GM23338 (cell line): ENCODE results near the gene PICK1. TPM values are rescaled to one million over a fixed set of nuclear protein-coding genes. Genes with fewer than 3 reads are reported as not detected.

Experiments used
- ATAC-seq: fragments of 200-7000 bp; cut with Tn5 transposase; 3 replicates; pipeline ENCODE4 v1.9.1; 2020
- DNase-seq: peaks from one replicate; pipeline ENCODE4 v3.0.0-alpha.2; 2015; ENCODE audit warnings: low spot score
- H2AFZ ChIP-seq: fragments of 200-600 bp; sonication (generic); 2 replicates; pipeline ENCODE4 v1.8.0; 2016; ENCODE audit warnings: antibody characterized with exemption, mild to moderate bottlenecking, moderate library complexity
- H3F3A ChIP-seq: fragments of 200-600 bp; sonication (generic); replicated peaks from 2 replicates; pipeline ENCODE4 v1.8.0; 2017; ENCODE audit warnings: antibody characterized with exemption, mixed run types, low read depth
- H3K27ac ChIP-seq: fragments of 200-600 bp; sonication (generic); 2 replicates; pipeline ENCODE4 v1.6.1; 2016; ENCODE audit warnings: low read depth
- H3K27me3 ChIP-seq: fragments of 200-600 bp; sonication (generic); 2 replicates; pipeline ENCODE4 v1.8.0; 2016; ENCODE audit warnings: mild to moderate bottlenecking, mixed run types, moderate library complexity; ENCODE audit not compliant: insufficient read depth
- H3K36me3 ChIP-seq: fragments of 200-600 bp; sonication (generic); 2 replicates; pipeline ENCODE4 v1.8.0; 2016; ENCODE audit warnings: mild to moderate bottlenecking; ENCODE audit not compliant: insufficient read depth
- H3K4me1 ChIP-seq: fragments of 200-600 bp; sonication (generic); 2 replicates; pipeline ENCODE4 v1.8.0; 2016; ENCODE audit warnings: mild to moderate bottlenecking, moderate library complexity; ENCODE audit not compliant: insufficient read depth
- H3K4me2 ChIP-seq: fragments of 200-600 bp; sonication (generic); 2 replicates; pipeline ENCODE4 v1.7.1; 2017; ENCODE audit warnings: mixed run types
- H3K4me3 ChIP-seq: fragments of 200-600 bp; sonication (generic); 2 replicates; pipeline ENCODE4 v1.6.1; 2016; ENCODE audit warnings: mixed run types
- H3K79me2 ChIP-seq: fragments of 200-600 bp; sonication (generic); replicated peaks from 2 replicates; pipeline ENCODE4 v1.8.0; 2017; ENCODE audit warnings: mild to moderate bottlenecking; ENCODE audit not compliant: insufficient read depth
- H3K9me2 ChIP-seq: fragments of 200-600 bp; sonication (generic); 2 replicates; pipeline ENCODE4 v1.8.0; 2017; ENCODE audit not compliant: insufficient read depth
- H4K20me1 ChIP-seq: fragments of 200-600 bp; sonication (generic); replicated peaks from 2 replicates; pipeline ENCODE4 v1.8.0; 2017; ENCODE audit warnings: mild to moderate bottlenecking; ENCODE audit not compliant: insufficient read depth
- H3K27ac Mint-ChIP-seq: 2 replicates; pipeline ENCODE4 v1.8.0; 2020; ENCODE audit warnings: inconsistent platforms, mild to moderate bottlenecking, moderate library complexity, mixed read lengths
- H3K27me3 Mint-ChIP-seq: 3 replicates; pipeline ENCODE4 v1.8.0; 2022; ENCODE audit warnings: low read depth, mild to moderate bottlenecking, moderate library complexity, mixed read lengths, inconsistent platforms; ENCODE audit not compliant: insufficient read depth, poor library complexity
- H3K36me3 Mint-ChIP-seq: 3 replicates; pipeline ENCODE4 v1.8.0; 2021; ENCODE audit warnings: low read depth, mild to moderate bottlenecking, inconsistent platforms, moderate library complexity, mixed read lengths
- H3K4me1 Mint-ChIP-seq: 3 replicates; pipeline ENCODE4 v1.8.0; 2020; ENCODE audit warnings: mild to moderate bottlenecking, inconsistent platforms, mixed read lengths
- H3K4me3 Mint-ChIP-seq: 3 replicates; pipeline ENCODE4 v1.8.0; 2021; ENCODE audit warnings: moderate library complexity, mild to moderate bottlenecking, inconsistent platforms, mixed read lengths
- H3K9me3 Mint-ChIP-seq: 3 replicates; pipeline ENCODE4 v1.8.0; 2020; ENCODE audit warnings: moderate library complexity, mild to moderate bottlenecking, inconsistent platforms, mixed read lengths
- CREB1 ChIP-seq: fragments of 250-450 bp; sonication (Bioruptor Pico); IDR thresholded peaks from 2 replicates; pipeline ENCODE4 v1.5.0; 2020; ENCODE audit warnings: low read depth, mild to moderate bottlenecking, moderate library complexity
- EZH2 ChIP-seq: fragments of 200-600 bp; sonication (generic); IDR thresholded peaks from one replicate; pipeline ENCODE4 v1.8.0; 2017; ENCODE audit warnings: antibody characterized with exemption, mild to moderate bottlenecking, low read depth; ENCODE audit not compliant: unreplicated experiment
- EZH2phosphoT487 ChIP-seq: fragments of 200-600 bp; sonication (generic); IDR thresholded peaks from one replicate; pipeline ENCODE4 v1.8.1; 2018; ENCODE audit warnings: antibody characterized with exemption; ENCODE audit not compliant: unreplicated experiment
- JUNB ChIP-seq: IDR thresholded peaks from one replicate; pipeline ENCODE4 v1.6.1; 2016; ENCODE audit warnings: antibody characterized with exemption; ENCODE audit not compliant: unreplicated experiment
- NANOG ChIP-seq: IDR thresholded peaks from 2 replicates; pipeline ENCODE4 v1.6.1; 2016; ENCODE audit warnings: antibody characterized with exemption, borderline replicate concordance
- POLR2AphosphoS5 ChIP-seq: IDR thresholded peaks from 2 replicates; pipeline ENCODE4 v1.6.1; 2016; ENCODE audit warnings: antibody characterized with exemption, low read depth
- STAT1 ChIP-seq: IDR thresholded peaks from one replicate; pipeline ENCODE4 v1.6.1; 2016; ENCODE audit warnings: antibody characterized with exemption; ENCODE audit not compliant: unreplicated experiment
- ZNF331 ChIP-seq: fragments of 250-450 bp; sonication (Bioruptor Pico); IDR thresholded peaks from 2 replicates; pipeline ENCODE4 v1.5.0; 2020; ENCODE audit warnings: low read depth, mild to moderate bottlenecking, moderate library complexity
- polyA plus RNA-seq: library from polyadenylated mRNA; unstranded; fragments of >200 nt; fragmentation: Nextera tagmentation; extraction: Ambion mirVana; gene quantifications from 2 replicates; pipeline ENCODE4 v1.2.1, GENCODE V29; 2016
- total RNA-seq: library from RNA; depleted of rRNA; stranded (reverse); fragments of >200 nt; shearing (Covaris generic); gene quantifications from 2 replicates; pipeline ENCODE4 v1.2.3, GENCODE V29; 2014
- TF ChIP-seq, protein P1 (sequence below): IDR thresholded peaks from 2 replicates; pipeline ENCODE4 v1.6.1; 2016; ENCODE audit warnings: antibody characterized with exemption
- TF ChIP-seq, protein P2 (sequence below): fragments of 250-450 bp; sonication (Bioruptor Pico); IDR thresholded peaks from 2 replicates; pipeline ENCODE4 v1.5.0; 2020; ENCODE audit warnings: mild to moderate bottlenecking, moderate library complexity
- TF ChIP-seq, protein P3 (sequence below), 2 experiments: fragments of 200-600 bp in 1 of 2; sonication (generic) in 1 of 2; conservative IDR thresholded peaks; 2 replicates each; pipeline versions ENCODE4 v1.5.1 to v1.6.1; 2016 to 2017; ENCODE audit warnings: antibody characterized with exemption in 2 of 2, low read depth in 2 of 2, mild to moderate bottlenecking in 2 of 2, moderate library complexity in 1 of 2
- TF ChIP-seq, protein P4 (sequence below): IDR thresholded peaks from one replicate; pipeline ENCODE4 v1.6.1; 2018; ENCODE audit warnings: antibody characterized with exemption; ENCODE audit not compliant: unreplicated experiment

Gene PICK1
- total and polyA plus RNA-seq, 2 experiments from 2014 or later: 15.9 to 28.3 TPM

DNA sequence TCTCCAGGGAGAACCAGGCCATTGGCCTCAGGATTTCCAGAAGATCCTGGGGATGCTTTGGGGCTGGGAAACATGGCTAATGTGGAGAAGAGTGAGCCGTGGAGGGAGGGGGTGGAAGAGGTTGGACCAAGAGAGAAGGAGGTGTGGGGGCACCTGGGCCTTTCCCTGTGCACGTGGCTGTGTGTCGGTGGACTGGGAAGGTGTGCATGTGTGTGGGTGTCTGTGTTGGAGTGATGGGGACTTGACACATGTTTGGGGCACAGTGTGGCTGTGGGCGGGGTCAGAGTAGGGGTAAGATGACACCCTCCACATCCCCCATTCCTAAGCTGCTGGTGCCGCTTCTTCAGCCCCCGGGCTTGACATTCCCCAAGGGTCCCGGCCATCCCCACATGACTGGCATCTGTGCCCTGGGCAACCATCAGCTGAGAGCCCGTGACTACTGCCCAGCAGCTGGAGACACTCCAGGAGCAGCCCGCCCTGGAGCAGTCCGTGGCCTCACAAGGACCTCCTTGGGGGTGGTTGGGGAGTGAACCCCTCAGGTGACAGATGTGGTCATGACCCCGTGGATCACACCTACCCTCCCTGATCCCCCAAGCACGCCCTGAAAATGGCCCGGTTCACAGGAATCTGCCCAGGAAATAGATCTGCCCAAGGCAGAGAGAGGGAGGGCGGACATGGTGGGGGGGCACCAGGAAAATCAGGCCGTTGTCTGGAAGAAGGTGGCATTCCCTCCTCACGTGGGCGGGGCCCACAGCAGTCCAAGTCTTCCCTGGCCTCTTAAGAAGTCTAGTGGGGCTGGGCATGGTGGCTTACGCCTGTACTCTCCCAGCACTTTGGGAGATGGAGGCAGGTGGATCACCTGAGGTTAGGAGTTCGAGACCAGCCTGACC is 38.0 kb upstream of the PICK1 start:
- no peak for ATAC-seq
- H3K27ac Mint-ChIP-seq: no peak overlapping the region; the same call in 1 of the 2 replicates
- H3K27me3 Mint-ChIP-seq: peaks cover 16% of the 10 kb centered on the region

More for the DNA sequence above, 38.0 kb upstream of the PICK1 start:
- Histone ChIP-seq H3K36me3 (no peaks in the 10 kb centered on the region), H2AFZ (no peak overlapping the region), H3K27ac (no peak overlapping the region), H3K4me2 (no peak overlapping the region), H3K27me3 (no peaks in the 10 kb centered on the region), H3K79me2 (no peaks in the 10 kb centered on the region), H4K20me1 (no peaks in the 10 kb centered on the region), H3K4me1 (no peaks in the 10 kb centered on the region), H3K9me2 (0 out of 2 replicates have a peak, but pooled peaks cover 4% of the 10 kb centered on the region), H3K4me3 (no peak overlapping the region), H3F3A (no peaks in the 10 kb centered on the region)
- H3K9me3 Mint-ChIP-seq: no peaks in the 10 kb centered on the region
- no peak overlapping the region for H3K4me3 Mint-ChIP-seq
- DNase-seq: no peak
- H3K4me1 Mint-ChIP-seq: peaks cover 4% of the 10 kb centered on the region; the same call in 1 of the 3 replicates
- no peaks in the 10 kb centered on the region for H3K36me3 Mint-ChIP-seq
- TF ChIP-seq EZH2phosphoT487 (no peak), EZH2 (no peak), POLR2AphosphoS5 (no peak), JUNB (no peak), CREB1 (CRISPR knock-in tag) (no peak), NANOG (no peak), STAT1 (no peak), ZNF331 (CRISPR knock-in tag) (no peak)
- TF ChIP-seq, protein P1, sequence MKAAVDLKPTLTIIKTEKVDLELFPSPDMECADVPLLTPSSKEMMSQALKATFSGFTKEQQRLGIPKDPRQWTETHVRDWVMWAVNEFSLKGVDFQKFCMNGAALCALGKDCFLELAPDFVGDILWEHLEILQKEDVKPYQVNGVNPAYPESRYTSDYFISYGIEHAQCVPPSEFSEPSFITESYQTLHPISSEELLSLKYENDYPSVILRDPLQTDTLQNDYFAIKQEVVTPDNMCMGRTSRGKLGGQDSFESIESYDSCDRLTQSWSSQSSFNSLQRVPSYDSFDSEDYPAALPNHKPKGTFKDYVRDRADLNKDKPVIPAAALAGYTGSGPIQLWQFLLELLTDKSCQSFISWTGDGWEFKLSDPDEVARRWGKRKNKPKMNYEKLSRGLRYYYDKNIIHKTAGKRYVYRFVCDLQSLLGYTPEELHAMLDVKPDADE: no peak
- TF ChIP-seq, protein P2, sequence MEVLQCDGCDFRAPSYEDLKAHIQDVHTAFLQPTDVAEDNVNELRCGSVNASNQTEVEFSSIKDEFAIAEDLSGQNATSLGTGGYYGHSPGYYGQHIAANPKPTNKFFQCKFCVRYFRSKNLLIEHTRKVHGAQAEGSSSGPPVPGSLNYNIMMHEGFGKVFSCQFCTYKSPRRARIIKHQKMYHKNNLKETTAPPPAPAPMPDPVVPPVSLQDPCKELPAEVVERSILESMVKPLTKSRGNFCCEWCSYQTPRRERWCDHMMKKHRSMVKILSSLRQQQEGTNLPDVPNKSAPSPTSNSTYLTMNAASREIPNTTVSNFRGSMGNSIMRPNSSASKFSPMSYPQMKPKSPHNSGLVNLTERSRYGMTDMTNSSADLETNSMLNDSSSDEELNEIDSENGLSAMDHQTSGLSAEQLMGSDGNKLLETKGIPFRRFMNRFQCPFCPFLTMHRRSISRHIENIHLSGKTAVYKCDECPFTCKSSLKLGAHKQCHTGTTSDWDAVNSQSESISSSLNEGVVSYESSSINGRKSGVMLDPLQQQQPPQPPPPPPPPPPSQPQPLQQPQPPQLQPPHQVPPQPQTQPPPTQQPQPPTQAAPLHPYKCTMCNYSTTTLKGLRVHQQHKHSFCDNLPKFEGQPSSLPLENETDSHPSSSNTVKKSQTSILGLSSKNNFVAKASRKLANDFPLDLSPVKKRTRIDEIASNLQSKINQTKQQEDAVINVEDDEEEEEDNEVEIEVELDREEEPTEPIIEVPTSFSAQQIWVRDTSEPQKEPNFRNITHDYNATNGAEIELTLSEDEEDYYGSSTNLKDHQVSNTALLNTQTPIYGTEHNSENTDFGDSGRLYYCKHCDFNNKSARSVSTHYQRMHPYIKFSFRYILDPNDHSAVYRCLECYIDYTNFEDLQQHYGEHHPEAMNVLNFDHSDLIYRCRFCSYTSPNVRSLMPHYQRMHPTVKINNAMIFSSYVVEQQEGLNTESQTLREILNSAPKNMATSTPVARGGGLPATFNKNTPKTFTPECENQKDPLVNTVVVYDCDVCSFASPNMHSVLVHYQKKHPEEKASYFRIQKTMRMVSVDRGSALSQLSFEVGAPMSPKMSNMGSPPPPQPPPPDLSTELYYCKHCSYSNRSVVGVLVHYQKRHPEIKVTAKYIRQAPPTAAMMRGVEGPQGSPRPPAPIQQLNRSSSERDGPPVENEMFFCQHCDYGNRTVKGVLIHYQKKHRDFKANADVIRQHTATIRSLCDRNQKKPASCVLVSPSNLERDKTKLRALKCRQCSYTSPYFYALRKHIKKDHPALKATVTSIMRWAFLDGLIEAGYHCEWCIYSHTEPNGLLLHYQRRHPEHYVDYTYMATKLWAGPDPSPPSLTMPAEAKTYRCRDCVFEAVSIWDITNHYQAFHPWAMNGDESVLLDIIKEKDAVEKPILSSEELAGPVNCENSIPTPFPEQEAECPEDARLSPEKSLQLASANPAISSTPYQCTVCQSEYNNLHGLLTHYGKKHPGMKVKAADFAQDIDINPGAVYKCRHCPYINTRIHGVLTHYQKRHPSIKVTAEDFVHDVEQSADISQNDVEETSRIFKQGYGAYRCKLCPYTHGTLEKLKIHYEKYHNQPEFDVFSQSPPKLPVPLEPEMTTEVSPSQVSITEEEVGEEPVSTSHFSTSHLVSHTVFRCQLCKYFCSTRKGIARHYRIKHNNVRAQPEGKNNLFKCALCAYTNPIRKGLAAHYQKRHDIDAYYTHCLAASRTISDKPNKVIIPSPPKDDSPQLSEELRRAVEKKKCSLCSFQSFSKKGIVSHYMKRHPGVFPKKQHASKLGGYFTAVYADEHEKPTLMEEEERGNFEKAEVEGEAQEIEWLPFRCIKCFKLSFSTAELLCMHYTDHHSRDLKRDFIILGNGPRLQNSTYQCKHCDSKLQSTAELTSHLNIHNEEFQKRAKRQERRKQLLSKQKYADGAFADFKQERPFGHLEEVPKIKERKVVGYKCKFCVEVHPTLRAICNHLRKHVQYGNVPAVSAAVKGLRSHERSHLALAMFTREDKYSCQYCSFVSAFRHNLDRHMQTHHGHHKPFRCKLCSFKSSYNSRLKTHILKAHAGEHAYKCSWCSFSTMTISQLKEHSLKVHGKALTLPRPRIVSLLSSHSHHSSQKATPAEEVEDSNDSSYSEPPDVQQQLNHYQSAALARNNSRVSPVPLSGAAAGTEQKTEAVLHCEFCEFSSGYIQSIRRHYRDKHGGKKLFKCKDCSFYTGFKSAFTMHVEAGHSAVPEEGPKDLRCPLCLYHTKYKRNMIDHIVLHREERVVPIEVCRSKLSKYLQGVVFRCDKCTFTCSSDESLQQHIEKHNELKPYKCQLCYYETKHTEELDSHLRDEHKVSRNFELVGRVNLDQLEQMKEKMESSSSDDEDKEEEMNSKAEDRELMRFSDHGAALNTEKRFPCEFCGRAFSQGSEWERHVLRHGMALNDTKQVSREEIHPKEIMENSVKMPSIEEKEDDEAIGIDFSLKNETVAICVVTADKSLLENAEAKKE (CRISPR knock-in tag): no peak
- TF ChIP-seq, protein P3, sequence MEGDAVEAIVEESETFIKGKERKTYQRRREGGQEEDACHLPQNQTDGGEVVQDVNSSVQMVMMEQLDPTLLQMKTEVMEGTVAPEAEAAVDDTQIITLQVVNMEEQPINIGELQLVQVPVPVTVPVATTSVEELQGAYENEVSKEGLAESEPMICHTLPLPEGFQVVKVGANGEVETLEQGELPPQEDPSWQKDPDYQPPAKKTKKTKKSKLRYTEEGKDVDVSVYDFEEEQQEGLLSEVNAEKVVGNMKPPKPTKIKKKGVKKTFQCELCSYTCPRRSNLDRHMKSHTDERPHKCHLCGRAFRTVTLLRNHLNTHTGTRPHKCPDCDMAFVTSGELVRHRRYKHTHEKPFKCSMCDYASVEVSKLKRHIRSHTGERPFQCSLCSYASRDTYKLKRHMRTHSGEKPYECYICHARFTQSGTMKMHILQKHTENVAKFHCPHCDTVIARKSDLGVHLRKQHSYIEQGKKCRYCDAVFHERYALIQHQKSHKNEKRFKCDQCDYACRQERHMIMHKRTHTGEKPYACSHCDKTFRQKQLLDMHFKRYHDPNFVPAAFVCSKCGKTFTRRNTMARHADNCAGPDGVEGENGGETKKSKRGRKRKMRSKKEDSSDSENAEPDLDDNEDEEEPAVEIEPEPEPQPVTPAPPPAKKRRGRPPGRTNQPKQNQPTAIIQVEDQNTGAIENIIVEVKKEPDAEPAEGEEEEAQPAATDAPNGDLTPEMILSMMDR (conservative IDR thresholded peaks at IDR 0.05; ENCODE audit: low read depth in 2 of 2): no peak
- TF ChIP-seq, protein P4, sequence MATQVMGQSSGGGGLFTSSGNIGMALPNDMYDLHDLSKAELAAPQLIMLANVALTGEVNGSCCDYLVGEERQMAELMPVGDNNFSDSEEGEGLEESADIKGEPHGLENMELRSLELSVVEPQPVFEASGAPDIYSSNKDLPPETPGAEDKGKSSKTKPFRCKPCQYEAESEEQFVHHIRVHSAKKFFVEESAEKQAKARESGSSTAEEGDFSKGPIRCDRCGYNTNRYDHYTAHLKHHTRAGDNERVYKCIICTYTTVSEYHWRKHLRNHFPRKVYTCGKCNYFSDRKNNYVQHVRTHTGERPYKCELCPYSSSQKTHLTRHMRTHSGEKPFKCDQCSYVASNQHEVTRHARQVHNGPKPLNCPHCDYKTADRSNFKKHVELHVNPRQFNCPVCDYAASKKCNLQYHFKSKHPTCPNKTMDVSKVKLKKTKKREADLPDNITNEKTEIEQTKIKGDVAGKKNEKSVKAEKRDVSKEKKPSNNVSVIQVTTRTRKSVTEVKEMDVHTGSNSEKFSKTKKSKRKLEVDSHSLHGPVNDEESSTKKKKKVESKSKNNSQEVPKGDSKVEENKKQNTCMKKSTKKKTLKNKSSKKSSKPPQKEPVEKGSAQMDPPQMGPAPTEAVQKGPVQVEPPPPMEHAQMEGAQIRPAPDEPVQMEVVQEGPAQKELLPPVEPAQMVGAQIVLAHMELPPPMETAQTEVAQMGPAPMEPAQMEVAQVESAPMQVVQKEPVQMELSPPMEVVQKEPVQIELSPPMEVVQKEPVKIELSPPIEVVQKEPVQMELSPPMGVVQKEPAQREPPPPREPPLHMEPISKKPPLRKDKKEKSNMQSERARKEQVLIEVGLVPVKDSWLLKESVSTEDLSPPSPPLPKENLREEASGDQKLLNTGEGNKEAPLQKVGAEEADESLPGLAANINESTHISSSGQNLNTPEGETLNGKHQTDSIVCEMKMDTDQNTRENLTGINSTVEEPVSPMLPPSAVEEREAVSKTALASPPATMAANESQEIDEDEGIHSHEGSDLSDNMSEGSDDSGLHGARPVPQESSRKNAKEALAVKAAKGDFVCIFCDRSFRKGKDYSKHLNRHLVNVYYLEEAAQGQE: no peak
